H1 (cell line): ENCODE measurements around the gene TTC31. TPM values are rescaled to one million over a fixed set of nuclear protein-coding genes. Genes with fewer than 3 reads are reported as not detected.
A peak's percentile ranks its signal among the peaks of the same experiment; 100 is the strongest.

Source experiments
- CHD7 ChIP-seq: fragments of 300-600 bp; sonication (generic); IDR thresholded peaks from 2 replicates; pipeline ENCODE4 v1.7.1; 2012; ENCODE audit warnings: low read length, moderate library complexity, mild to moderate bottlenecking, inconsistent platforms; ENCODE audit not compliant: insufficient replicate concordance
- EZH2 ChIP-seq: fragments of 200-600 bp; sonication (generic); IDR thresholded peaks from 2 replicates; pipeline ENCODE4 v1.7.1; 2012; ENCODE audit warnings: low read depth, mild to moderate bottlenecking, moderate library complexity, low read length, inconsistent platforms; ENCODE audit not compliant: severe bottlenecking
- polyA plus RNA-seq, 7 experiments: library from polyadenylated mRNA; depleted of rRNA in 3 of 7; stranded (reverse) in 5 of 7; unstranded in 2 of 7; fragments of >200 nt in 5 of 7; fragments of 200-250 nt in 2 of 7; gene quantifications; 1 replicate in 5 of 7; 2 replicates in 1 of 7; 4 replicates in 1 of 7; pipeline versions ENCODE4 v1.2.1 to v1.2.3, GENCODE V29; 2011 to 2013; ENCODE audit warnings: missing spikeins in 2 of 7, mixed read lengths in 2 of 7
- total RNA-seq: library from RNA; stranded (reverse); fragmentation: NEBNext Ultra II Directional; extraction: Animal tissue kit (Norgen Biotek cat#: 25700); gene quantifications from 2 replicates; pipeline ENCODE4 v1.2.1, GENCODE V29; 2021

TTC31 gene
- total and polyA plus RNA-seq, 2 of the 8 experiments (the other 6 are each of a cell fraction or from before 2014, with no cell fraction given): 28.8 to 29.9 TPM

DNA sequence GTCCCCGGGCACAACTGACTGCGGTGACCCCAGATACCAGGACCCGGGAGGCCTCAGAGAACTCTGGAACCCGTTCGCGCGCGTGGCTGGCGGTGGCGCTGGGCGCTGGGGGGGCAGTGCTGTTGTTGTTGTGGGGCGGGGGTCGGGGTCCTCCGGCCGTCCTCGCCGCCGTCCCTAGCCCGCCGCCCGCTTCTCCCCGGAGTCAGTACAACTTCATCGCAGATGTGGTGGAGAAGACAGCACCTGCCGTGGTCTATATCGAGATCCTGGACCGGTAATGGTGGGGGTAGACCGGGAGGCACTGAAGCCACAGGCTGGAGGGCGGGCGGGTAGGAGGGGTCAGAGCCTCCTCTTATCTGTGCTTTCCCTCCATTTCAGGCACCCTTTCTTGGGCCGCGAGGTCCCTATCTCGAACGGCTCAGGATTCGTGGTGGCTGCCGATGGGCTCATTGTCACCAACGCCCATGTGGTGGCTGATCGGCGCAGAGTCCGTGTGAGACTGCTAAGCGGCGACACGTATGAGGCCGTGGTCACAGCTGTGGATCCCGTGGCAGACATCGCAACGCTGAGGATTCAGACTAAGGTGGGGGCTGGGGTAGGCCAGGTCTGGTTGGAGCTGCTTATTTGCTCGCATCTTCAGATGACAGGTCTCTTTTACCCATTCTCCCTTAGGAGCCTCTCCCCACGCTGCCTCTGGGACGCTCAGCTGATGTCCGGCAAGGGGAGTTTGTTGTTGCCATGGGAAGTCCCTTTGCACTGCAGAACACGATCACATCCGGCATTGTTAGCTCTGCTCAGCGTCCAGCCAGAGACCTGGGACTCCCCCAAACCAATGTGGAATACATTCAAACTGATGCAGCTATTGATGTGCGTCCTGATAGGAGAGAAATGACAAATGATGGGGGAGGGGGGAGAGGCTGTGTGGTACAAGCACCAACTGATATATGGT is 47.6 kb downstream of the TTC31 start (continued):
- TF ChIP-seq CHD7: no peak
- peak; percentile 12 for TF ChIP-seq EZH2
